ENCODE data around the gene P4HA1. TPM values are rescaled to one million over a fixed set of nuclear protein-coding genes. Genes with fewer than 3 reads are reported as not detected.

Gene P4HA1
- total and polyA plus RNA-seq, 5 donors from 2014 or later: 16.7 to 27.2 (median 18.9) TPM

DNA sequence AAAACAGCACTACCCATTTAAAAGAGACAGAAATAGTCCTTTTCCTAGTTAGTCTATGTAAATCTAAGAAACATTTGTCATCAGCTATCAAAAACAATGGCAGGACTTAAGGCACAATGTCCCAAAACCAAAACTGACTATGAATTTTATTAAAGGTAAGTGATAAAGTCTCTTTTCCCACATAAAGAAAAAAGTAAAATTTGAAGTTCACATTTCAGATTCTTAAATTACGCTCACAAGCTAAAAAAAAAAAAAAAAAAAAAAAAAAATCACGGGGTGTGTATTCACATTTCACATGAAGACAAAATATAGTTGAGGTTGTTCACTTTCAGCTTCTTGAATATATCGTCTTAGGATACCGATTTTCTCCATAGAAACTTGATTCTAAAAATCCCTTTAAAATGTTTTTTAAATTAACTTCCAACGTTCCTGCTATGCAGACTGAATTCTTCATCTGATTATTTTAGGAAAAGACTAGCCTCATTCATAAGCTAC lies 1.6 kb downstream of the P4HA1 start:
- H3K9me3 ChIP-seq (ENCODE audit: control insufficient read depth in 2 of 2, low read length in 2 of 2): no peaks in the 10 kb centered on the region
- peak overlapping the region; percentile 84 for H3K4me3 ChIP-seq (ENCODE audit: low read depth, low read length)
- H3K27me3 ChIP-seq (ENCODE audit: control insufficient read depth, insufficient read depth, low read length): no peaks in the 10 kb centered on the region
- H3K9me3 Mint-ChIP-seq: no peaks in the 10 kb centered on the region
- peak in 1 of 3 donors; percentile 17 for DNase-seq
- no peak for ATAC-seq (ENCODE audit: low read depth in 2 of 2)
- H3K36me3 ChIP-seq (ENCODE audit: control insufficient read depth, insufficient read depth, low read length): peaks cover 2% of the 10 kb centered on the region
- H3K4me3 Mint-ChIP-seq: peak overlapping the region; percentile 90 to 99 (median 95)
- peak overlapping the region; percentile 95 for H3K27ac ChIP-seq (ENCODE audit: insufficient read depth, low read length, poor library complexity, severe bottlenecking)
- no peaks in the 10 kb centered on the region for H3K27me3 Mint-ChIP-seq
- H3K4me1 ChIP-seq (ENCODE audit: control insufficient read depth, insufficient read depth, low read length, poor library complexity, severe bottlenecking): peaks cover 22% of the 10 kb centered on the region
- H3K36me3 Mint-ChIP-seq: peaks cover 6% of the 10 kb centered on the region
- peak overlapping the region in 2 of 3 donors; percentile 89 to 97 for H3K27ac Mint-ChIP-seq
- peaks cover 26 to 46% (median 37%) of the 10 kb centered on the region in 4 donors for H3K4me1 Mint-ChIP-seq

DNA sequence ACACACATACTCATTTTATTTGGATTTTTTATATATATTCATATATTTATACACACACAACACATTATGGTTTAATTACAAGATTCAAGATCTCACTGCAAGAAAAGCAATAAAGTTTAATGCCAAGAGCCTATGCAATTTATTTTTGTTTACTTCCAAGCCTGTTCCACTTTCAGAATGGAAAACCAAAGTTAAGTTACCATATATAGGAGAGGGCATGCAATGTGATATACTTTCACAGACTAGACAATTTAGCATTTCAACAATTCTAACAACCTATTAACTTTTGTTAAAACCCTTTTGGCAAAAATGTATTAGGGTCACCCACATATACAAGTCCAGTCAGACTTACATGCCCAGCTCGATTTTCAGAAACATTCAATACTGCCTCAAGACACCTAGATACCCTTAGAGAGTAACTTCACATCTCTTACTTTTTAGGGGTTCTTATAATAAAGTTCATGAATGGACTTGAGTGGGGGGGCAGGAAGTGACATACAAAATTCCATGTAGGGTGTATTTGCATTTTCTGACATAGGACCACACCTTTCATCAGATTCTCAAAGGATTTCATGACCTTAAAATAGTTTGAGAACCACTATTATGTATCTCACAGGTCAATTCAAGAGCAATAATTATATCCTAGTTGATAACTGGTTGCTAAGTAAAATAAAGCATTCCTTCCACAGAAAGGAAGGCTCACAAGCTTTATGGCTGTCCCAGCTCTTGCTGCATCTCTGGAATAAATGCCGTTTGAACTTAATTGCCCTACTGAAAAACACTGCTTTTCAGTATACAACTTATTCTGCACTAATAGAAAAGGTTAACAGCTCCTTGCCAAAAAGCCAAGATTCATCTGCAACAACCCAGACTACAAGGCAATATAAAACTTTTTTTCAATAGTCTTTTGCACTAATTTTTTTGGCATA lies 2.5 kb downstream of the P4HA1 start:
- no peaks in the 10 kb centered on the region for H3K9me3 Mint-ChIP-seq
- H3K27ac Mint-ChIP-seq: no peak overlapping the region
- Histone ChIP-seq H3K4me1 (ENCODE audit: control insufficient read depth, insufficient read depth, low read length, poor library complexity, severe bottlenecking) (peaks cover 22% of the 10 kb centered on the region), H3K27ac (ENCODE audit: insufficient read depth, low read length, poor library complexity, severe bottlenecking) (peak overlapping the region; percentile 95), H3K36me3 (ENCODE audit: control insufficient read depth, insufficient read depth, low read length) (peaks cover 5% of the 10 kb centered on the region), H3K27me3 (ENCODE audit: control insufficient read depth, insufficient read depth, low read length) (no peaks in the 10 kb centered on the region), H3K4me3 (ENCODE audit: low read depth, low read length) (peak overlapping the region; percentile 84), H3K9me3 (ENCODE audit: control insufficient read depth in 2 of 2, low read length in 2 of 2) (no peaks in the 10 kb centered on the region)
- peaks cover 6% of the 10 kb centered on the region for H3K36me3 Mint-ChIP-seq
- DNase-seq: no peak
- no peak for ATAC-seq (ENCODE audit: low read depth in 2 of 2)
- H3K27me3 Mint-ChIP-seq: no peaks in the 10 kb centered on the region
- H3K4me3 Mint-ChIP-seq: peak overlapping the region; percentile 39 to 99 (median 95)
- peaks cover 26 to 46% (median 37%) of the 10 kb centered on the region in 4 donors for H3K4me1 Mint-ChIP-seq

DNA sequence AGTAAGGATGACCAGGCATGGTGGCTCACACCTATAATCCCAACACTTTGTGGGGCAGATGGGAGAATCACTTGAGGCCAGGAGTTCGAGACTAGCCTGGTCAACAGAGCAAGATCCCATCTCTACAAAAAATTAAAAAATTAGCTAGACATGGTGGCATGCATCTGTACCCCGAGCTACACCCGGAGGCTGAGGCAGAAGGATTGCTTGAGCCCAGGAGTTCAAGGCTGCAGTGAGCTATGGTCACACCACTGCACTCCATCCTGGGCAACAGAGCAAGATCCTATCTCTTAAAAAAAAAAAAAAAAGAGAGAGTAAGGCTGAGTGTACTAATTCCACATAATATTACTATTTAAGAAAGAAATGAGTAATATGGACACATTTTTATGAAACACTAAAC lies 3.8 kb downstream of the P4HA1 start:
- peaks cover 6% of the 10 kb centered on the region for H3K36me3 Mint-ChIP-seq
- DNase-seq (no peak), ATAC-seq (ENCODE audit: low read depth in 2 of 2) (no peak)
- peaks cover 29 to 57% (median 40%) of the 10 kb centered on the region in 4 donors for H3K4me1 Mint-ChIP-seq
- no peaks in the 10 kb centered on the region for H3K27me3 Mint-ChIP-seq
- Histone ChIP-seq H3K27me3 (ENCODE audit: control insufficient read depth, insufficient read depth, low read length) (no peaks in the 10 kb centered on the region), H3K4me3 (ENCODE audit: low read depth, low read length) (no peak overlapping the region), H3K27ac (ENCODE audit: insufficient read depth, low read length, poor library complexity, severe bottlenecking) (no peak overlapping the region), H3K4me1 (ENCODE audit: control insufficient read depth, insufficient read depth, low read length, poor library complexity, severe bottlenecking) (peaks cover 22% of the 10 kb centered on the region), H3K36me3 (ENCODE audit: control insufficient read depth, insufficient read depth, low read length) (peaks cover 5% of the 10 kb centered on the region), H3K9me3 (ENCODE audit: control insufficient read depth in 2 of 2, low read length in 2 of 2) (no peaks in the 10 kb centered on the region)
- H3K4me3 Mint-ChIP-seq: peak overlapping the region in 1 of 4 donors; percentile 77
- H3K9me3 Mint-ChIP-seq: no peaks in the 10 kb centered on the region
- H3K27ac Mint-ChIP-seq: no peak overlapping the region

DNA sequence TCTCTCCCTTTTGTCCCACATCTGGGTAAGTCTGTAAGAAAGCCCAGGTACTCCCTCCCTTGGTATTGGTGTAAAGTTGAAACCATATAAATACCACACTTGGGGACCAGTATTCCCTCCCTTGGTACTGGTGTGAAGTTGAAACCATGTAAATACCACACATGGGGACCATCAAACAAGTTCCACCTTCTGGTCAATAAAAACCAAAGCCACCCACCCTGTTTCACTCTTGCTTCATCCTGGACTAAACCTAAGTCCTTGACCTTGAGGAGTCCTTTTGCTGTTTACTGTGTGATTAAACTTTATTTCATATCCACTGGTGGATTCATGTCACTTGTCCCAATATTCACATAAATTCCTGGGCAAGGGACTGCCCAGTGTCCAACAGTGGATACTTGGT lies 8.4 kb downstream of the P4HA1 start:
- no peaks in the 10 kb centered on the region for H3K27me3 Mint-ChIP-seq
- peaks cover 6% of the 10 kb centered on the region for H3K36me3 Mint-ChIP-seq
- H3K27ac Mint-ChIP-seq: no peak overlapping the region
- Histone ChIP-seq H3K4me3 (ENCODE audit: low read depth, low read length) (no peak overlapping the region), H3K27ac (ENCODE audit: insufficient read depth, low read length, poor library complexity, severe bottlenecking) (no peak overlapping the region), H3K9me3 (ENCODE audit: control insufficient read depth in 2 of 2, low read length in 2 of 2) (no peaks in the 10 kb centered on the region), H3K27me3 (ENCODE audit: control insufficient read depth, insufficient read depth, low read length) (no peaks in the 10 kb centered on the region), H3K36me3 (ENCODE audit: control insufficient read depth, insufficient read depth, low read length) (peaks cover 5% of the 10 kb centered on the region), H3K4me1 (ENCODE audit: control insufficient read depth, insufficient read depth, low read length, poor library complexity, severe bottlenecking) (no peaks in the 10 kb centered on the region)
- no peak for DNase-seq
- no peak overlapping the region for H3K4me3 Mint-ChIP-seq
- ATAC-seq (ENCODE audit: low read depth in 2 of 2): no peak
- H3K4me1 Mint-ChIP-seq: peaks cover 3 to 28% (median 25%) of the 10 kb centered on the region in 4 donors
- H3K9me3 Mint-ChIP-seq: no peaks in the 10 kb centered on the region

GRCh38 chr10:73086816-73087215 lies 9.8 kb downstream of the P4HA1 start:
- Histone ChIP-seq H3K4me1 (ENCODE audit: control insufficient read depth, insufficient read depth, low read length, poor library complexity, severe bottlenecking) (no peaks in the 10 kb centered on the region), H3K27me3 (ENCODE audit: control insufficient read depth, insufficient read depth, low read length) (no peaks in the 10 kb centered on the region), H3K36me3 (ENCODE audit: control insufficient read depth, insufficient read depth, low read length) (peaks cover 3% of the 10 kb centered on the region), H3K4me3 (ENCODE audit: low read depth, low read length) (no peak overlapping the region), H3K27ac (ENCODE audit: insufficient read depth, low read length, poor library complexity, severe bottlenecking) (no peak overlapping the region), H3K9me3 (ENCODE audit: control insufficient read depth in 2 of 2, low read length in 2 of 2) (no peaks in the 10 kb centered on the region)
- no peak overlapping the region for H3K27ac Mint-ChIP-seq
- no peak for ATAC-seq (ENCODE audit: low read depth in 2 of 2)
- no peaks in the 10 kb centered on the region for H3K9me3 Mint-ChIP-seq
- H3K4me3 Mint-ChIP-seq: no peak overlapping the region
- H3K4me1 Mint-ChIP-seq: peaks cover 3 to 31% (median 24%) of the 10 kb centered on the region in 4 donors
- H3K27me3 Mint-ChIP-seq: no peaks in the 10 kb centered on the region
- no peak for DNase-seq
- H3K36me3 Mint-ChIP-seq: peaks cover 5% of the 10 kb centered on the region

GRCh38 chr10:73084209-73084608 lies 12.5 kb downstream of the P4HA1 start:
- no peak overlapping the region for H3K27ac Mint-ChIP-seq
- no peaks in the 10 kb centered on the region for H3K36me3 Mint-ChIP-seq
- H3K27me3 Mint-ChIP-seq: no peaks in the 10 kb centered on the region

DNA sequence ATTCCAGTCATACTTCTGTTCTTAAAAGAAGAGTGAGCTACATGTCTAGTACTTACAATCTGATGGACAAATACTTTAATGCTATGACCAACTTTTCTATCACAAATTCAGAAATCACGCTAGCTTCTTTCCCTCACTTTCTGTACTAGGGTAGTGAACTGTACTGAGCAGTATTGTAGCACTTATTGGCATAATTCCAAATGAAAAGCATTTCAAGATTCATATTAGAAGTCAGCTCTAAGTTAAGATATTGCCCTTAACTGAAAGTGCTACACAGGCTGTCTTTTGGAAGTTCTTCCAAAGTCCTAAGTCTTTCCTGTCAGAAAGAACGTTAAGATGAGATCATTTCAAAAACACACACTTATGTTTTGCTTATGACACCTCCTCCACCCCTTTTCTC lies 13.4 kb downstream of the P4HA1 start:
- Mint-ChIP-seq H3K27ac (no peak overlapping the region), H3K36me3 (no peaks in the 10 kb centered on the region), H3K9me3 (no peaks in the 10 kb centered on the region), H3K4me1 (peaks cover 3 to 27% (median 20%) of the 10 kb centered on the region in 4 donors), H3K27me3 (no peaks in the 10 kb centered on the region), H3K4me3 (no peak overlapping the region)
- ATAC-seq (ENCODE audit: low read depth in 2 of 2) (no peak), DNase-seq (no peak)
- Histone ChIP-seq H3K27ac (ENCODE audit: insufficient read depth, low read length, poor library complexity, severe bottlenecking) (no peak overlapping the region), H3K36me3 (ENCODE audit: control insufficient read depth, insufficient read depth, low read length) (no peaks in the 10 kb centered on the region), H3K27me3 (ENCODE audit: control insufficient read depth, insufficient read depth, low read length) (no peaks in the 10 kb centered on the region), H3K4me3 (ENCODE audit: low read depth, low read length) (no peak overlapping the region), H3K9me3 (ENCODE audit: control insufficient read depth in 2 of 2, low read length in 2 of 2) (no peaks in the 10 kb centered on the region), H3K4me1 (ENCODE audit: control insufficient read depth, insufficient read depth, low read length, poor library complexity, severe bottlenecking) (no peaks in the 10 kb centered on the region)

More at GRCh38 chr10:73084209-73084608, 12.5 kb downstream of the P4HA1 start:
- H3K27ac ChIP-seq (ENCODE audit: insufficient read depth, low read length, poor library complexity, severe bottlenecking): no peak overlapping the region
- no peaks in the 10 kb centered on the region for H3K4me1 ChIP-seq (ENCODE audit: control insufficient read depth, insufficient read depth, low read length, poor library complexity, severe bottlenecking)
- H3K9me3 ChIP-seq (ENCODE audit: control insufficient read depth in 2 of 2, low read length in 2 of 2): no peaks in the 10 kb centered on the region
- no peak overlapping the region for H3K4me3 ChIP-seq (ENCODE audit: low read depth, low read length)
- no peak overlapping the region for H3K4me3 Mint-ChIP-seq
- no peaks in the 10 kb centered on the region for H3K9me3 Mint-ChIP-seq
- DNase-seq: no peak
- ATAC-seq (ENCODE audit: low read depth in 2 of 2): no peak
- no peaks in the 10 kb centered on the region for H3K36me3 ChIP-seq (ENCODE audit: control insufficient read depth, insufficient read depth, low read length)
- no peaks in the 10 kb centered on the region for H3K27me3 ChIP-seq (ENCODE audit: control insufficient read depth, insufficient read depth, low read length)
- peaks cover 3 to 32% (median 24%) of the 10 kb centered on the region in 4 donors for H3K4me1 Mint-ChIP-seq

Data from CD4-positive, CD25-positive, alpha-beta regulatory T cell (primary cell).